ENCODE measurements around the gene ZNF362.
"Not testable (repeated sequence)": the region's sequence is repeated elsewhere in the genome, so short reads cannot be mapped to it uniquely, and the experiment has no call there.

The ZNF362 gene, protein sequence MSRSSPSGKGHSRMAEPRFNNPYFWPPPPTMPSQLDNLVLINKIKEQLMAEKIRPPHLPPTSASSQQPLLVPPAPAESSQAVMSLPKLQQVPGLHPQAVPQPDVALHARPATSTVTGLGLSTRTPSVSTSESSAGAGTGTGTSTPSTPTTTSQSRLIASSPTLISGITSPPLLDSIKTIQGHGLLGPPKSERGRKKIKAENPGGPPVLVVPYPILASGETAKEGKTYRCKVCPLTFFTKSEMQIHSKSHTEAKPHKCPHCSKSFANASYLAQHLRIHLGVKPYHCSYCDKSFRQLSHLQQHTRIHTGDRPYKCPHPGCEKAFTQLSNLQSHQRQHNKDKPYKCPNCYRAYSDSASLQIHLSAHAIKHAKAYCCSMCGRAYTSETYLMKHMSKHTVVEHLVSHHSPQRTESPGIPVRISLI

DNA sequence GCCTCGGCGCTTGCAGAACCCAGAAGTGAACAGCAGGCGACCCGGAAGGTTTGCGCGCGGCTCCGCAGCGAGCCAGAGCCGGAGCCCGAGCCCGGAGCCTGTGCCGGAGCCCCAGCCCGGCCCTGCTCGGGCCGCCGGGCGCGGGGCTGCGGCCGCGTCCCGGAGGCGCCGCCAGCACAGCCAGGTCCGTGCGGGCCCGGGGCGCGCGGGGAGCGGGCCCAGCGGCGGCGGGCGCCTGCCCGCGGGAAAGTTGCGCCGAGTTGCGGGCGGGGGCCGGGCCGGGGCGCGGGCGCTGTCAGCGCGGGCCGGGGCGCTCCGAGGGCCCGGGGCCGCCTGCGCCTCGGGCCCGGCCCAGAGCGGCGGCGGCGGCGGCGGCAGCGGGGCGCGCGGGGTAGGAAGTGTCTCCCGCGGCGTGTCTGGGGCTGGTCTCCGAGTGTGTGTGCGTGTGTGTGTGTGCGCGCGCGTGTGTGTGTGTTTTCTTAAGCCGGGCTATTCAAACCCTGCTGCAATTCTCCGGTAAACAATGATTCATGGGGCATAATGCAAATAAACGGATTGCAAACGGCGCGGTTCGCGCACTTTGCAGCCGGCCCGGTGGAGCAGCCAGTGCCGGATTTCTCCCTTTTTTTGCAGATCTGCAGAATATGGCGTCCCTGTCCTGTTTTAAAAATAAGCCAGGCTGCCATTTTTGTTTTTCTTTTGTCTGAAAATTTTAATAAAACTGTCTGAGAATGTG is at the start of gene ZNF362:
Gene ZNF362 (plus strand): TSS at position 22 of the 736 bp plus-strand sequence. CDS start 14,083 bp downstream, outside the sequence.
- peak; percentile 65 for DNase-seq

DNA sequence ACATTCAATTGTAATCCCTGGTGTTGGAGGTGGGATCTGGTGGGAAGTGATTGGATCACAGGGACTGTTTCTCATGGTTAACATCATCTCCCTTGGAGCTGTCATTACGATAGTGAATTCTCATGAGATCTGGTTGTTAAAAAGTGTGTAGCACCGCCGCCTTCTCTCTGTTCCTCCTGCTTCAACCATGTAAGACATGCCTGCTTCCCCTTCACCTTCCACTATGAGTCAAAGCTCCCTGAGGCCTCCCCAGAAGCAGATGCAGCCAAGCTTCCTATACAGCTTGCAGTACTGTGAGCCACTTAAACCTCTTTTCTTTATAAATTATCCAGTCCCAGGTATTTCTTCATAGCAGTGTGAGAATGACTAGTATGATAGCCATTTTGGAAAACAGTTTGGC is 44.3 kb upstream of the ZNF362 start:
- no peak for DNase-seq

DNA sequence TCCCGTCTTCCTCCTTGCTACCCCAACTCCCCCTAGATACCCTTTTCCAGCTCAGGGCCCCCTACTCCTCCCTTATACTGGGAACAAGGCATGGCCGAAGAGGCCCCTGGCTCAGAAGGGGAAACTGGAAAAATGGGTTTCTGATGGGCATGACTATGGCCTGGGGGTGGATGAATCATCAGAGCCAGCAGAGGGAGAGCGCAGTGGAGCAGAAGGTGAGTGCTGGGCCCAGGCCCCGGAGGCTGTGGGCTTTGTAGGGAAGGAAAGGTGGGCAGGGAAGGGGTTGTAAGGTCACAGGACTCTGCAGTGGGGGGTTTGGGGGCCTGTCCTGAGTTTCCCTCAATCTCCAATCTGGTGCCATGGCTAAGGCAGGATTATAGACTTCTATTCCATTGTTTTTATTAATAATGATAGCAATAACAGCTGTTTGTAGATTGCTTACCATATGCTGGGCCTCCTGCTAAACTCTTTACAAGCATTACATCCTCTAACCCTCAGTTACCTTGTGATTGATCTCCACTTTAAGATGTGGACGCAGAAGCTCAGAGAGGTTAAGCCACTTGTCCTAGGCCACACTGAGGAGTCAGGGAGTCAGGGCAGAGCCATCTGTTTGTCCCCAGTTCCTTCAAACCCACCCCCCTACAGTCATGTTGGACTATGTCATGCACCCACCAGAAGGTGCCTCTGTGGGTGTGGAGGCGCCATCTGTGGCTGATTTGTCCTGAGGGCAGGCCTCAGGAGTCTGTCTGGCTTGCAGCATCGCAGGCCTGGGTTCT is 36.2 kb upstream of the ZNF362 start:
- no peak for DNase-seq

DNA sequence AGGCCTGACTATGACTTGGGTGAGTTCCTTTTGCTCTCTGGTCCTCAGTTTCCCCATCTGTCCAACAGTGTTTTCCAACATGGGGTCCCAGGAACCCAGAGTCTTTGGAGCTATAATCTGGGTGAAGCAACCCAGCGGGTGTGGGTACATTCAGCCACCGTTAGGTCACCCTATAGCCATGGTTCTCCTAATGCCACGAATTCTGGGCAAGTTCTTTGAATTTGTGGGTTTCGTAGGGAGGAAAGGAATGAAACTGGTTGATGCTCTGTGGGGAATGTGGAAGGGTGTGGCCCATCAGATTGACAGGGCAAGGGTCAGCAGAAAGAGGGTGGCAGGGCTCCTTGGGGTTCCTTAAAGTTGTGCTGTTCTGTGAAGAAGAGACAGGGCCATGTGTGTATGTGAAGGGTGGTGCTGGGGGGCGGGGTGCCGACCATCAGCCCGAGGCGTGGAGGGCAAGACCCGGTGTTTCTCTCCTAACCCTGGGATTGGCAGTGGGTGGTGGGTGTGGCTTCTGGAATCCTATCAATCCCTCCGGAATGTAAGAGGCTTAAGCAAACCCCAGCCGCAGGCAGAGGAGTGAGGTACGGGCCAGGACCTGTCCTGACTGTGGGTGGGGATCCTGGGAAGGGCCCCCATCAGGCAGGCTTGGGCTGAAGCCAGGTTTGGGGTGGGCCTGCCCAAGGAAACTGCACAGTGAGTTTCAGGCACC is 35.5 kb upstream of the ZNF362 start:
- DNase-seq, result no peak

DNA sequence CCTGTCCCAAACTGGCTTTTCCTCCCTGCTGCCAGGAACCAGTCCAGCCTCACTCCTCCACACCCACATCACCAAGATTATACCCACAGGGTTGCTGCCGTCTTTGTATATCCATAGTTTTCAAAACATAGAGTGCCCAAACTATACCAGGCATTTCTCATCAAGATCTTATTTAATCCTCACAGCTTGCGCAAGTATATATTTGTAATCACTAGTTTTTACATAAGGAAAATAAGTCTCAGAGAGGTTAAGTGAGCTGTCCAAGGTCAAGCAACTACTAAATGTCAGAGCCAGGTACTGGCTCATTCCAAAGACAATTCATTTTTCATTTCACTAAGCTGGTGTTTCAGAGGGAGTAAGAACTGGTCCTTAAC is 34.9 kb upstream of the ZNF362 start:
- DNase-seq, result no peak

DNA sequence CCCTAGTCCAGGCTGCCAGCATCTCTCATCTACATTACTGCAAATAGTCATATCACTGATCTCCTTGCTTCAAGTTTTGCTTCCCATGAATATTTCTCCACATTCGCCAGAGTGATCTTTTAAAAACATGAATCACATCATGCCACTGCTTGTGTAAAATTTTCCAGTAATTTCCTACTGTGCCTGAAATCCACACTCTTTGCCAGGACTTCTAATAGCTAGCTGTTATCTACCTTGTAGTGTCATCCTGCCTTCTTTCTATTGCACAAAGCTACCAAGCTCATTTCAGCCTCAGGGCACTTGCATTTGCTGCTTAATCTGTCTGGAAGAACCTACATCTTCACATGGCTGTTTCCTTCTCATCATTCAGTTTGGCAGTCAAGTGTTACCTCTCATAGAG is 33.9 kb upstream of the ZNF362 start:
- DNase-seq, result no peak

DNA sequence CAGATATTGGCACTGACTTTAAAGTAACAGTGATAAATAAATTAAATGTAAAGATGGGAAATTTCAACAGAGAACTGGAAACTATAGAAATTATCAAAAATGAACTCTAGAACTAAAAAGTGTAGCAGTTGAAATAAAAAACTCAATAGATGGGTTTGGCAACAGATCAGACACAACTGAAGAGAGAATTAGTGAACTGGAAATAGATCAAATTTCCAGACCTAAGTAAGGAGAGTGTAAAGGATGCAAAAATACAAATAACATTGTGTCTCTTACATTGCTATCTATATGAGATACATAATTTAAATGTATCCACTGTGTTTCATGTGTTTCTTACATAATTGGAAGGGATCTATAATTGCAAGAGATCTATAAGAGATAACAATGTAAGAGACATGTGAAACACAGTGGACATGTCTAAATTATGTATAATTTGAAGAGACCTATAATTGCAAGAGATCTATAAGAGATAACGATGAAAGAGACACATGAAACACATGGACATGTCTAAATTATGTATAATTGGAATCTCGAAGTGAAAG is 32.1 kb upstream of the ZNF362 start:
- no peak for DNase-seq

DNA sequence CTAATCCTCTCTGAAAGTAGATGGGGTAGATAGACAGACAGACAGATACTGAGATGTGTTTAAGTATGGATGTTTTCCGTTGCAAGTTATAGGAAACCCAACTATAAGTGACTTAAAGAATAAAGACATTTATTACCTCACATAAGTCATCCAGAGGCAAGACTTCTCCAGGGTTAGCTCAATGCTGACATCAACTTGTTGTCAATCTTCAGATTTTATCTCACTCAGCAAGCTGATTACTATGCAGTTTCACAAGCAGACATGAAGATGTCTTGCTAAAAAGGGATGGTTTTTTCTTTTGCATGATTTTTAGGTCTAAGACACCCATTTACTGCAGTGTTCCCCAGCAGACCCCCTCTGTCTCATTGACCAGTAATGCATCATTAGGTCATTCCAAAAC is 30.7 kb upstream of the ZNF362 start:
- DNase-seq, result no peak

DNA sequence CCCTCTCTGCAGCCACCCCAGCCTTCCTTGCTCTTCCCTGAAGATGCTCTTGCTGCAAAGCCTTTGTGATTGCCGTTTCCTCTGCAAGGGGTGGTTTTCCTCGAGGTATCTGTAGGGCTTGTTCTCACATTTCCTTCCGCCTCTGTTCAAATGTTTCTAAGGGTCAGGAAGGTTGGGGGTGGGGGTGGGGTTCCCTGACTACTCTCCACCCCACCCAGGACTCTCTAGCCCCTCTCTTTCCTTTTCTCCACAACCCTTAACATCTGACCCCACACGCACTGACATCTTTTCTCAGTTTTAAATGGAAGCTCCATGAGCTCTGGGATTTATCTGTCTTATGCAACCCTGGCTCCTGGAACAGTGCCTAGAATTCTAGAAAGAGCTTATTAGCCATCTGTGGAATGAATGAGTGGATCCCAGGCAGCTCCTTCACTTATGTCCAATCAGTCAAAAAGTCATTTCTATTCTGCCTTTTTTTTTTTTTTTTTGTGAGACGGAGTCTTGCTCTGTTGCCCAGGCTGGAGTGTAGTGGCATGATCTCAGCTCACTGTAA is 27.3 kb upstream of the ZNF362 start:
- no peak for DNase-seq

DNA sequence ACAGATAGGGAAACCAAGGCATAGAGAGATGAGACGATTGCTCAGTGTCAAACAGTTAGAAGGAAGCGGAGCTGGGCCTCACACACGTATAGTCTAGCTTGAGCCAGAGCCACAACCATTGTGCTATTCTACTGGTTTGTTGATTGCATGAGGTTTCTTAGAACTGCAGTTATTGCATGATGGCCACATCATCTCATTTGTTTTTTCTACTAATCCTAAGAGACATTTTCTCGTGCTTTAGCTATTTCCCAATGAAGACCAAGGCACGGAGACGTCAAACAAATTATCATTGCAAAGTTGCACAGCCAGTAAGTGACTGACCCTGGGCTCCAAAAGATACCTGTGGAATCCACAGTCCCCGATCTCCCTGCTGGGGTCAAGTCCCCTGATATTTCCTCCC is 25.1 kb upstream of the ZNF362 start:
- no peak for DNase-seq

DNA sequence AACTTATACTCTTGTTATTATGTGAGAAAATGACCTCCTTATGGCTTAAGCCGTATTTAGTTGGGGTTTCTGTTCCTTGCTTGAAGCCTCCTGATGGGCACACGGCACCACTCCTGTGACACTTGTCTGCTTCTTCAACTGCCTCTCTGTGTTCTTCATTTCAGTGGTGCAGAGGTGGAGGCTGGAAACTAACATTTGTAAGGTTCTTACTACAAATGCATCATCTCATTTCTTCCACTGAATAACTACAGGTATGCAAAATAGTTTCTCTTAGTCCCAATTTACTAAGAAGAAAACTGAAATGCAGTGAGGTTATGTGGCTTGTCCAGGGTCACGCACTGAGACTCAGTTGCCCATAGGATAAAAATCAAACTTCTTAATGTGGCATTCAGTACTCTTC is 23.6 kb upstream of the ZNF362 start:
- no peak for DNase-seq

DNA sequence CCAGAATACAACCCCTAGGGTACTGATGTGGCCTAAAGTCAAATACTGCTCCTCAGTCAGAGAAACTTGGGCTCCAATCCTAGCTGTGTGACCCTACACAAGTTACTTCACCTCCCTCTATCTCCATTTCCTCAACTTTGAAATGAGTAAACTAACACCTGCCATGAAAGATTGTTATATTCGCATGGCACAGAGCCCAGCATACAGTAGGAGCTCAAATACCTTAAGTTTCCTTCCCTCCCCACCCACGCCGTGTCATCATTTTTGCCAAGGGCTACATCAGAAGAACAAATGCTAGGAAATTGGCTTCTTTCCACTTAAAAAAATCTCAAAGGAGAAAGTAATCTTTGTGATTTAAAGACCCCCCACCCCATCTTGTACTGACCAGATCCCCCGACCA is 22.2 kb upstream of the ZNF362 start:
- DNase-seq, result no peak

DNA sequence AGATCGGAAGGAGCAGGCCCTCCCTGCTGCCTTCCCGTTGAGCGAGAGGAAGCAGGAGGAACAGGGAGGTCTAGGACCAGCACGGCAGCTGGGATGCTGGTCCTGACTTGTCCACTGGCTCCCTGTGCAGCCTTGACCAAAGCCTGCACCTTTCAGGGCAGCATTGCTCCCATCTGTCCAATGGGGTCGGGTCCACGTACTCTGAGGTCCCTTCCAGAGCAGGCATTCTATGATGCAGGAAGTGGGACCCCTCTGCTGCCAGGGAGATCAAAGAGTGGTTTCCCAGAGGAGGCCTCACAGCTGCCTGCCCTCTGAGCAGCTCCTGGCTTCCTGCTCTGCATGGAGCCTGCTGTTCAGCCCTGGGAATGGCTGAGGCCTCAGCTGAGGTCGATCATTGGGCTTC is 21.7 kb upstream of the ZNF362 start:
- no peak for DNase-seq

DNA sequence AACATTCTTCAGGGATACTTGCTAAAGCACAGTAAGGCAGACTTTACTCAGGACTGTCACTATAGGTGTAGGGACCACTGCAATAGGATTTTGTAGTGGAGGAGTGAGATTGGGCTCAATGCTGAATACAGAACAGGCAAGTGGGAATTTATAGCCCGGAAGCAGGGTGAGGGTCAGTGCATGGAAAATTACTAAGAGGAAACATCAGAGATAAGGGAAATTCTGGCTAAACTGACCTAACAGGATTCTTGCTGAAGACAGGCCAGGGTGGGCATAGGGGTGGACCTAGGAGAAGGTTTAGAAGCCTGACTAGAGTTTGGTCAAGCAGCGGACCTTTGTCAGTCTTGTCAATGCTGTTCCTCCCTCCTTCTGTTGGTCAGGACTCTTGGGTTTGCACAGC is 20.8 kb upstream of the ZNF362 start:
- DNase-seq, result no peak

DNA sequence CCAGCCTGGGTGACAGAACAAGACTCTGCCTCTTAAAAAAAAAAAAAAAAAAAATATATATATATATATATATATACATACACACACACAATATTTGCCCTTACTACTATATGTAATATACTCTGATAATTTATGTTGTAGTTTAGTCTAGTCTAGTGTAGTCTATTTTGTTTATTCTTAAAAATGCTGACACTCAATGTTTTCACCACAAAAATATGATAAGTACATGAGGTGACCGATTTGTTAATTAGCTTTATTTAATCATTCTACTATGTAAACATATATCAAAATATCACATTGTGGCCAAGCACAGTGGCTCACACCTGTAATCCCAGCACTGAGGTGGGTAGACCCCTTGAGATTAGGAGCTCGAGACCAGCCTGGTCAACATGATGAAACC is 19.8 kb upstream of the ZNF362 start:
- no peak for DNase-seq

DNA sequence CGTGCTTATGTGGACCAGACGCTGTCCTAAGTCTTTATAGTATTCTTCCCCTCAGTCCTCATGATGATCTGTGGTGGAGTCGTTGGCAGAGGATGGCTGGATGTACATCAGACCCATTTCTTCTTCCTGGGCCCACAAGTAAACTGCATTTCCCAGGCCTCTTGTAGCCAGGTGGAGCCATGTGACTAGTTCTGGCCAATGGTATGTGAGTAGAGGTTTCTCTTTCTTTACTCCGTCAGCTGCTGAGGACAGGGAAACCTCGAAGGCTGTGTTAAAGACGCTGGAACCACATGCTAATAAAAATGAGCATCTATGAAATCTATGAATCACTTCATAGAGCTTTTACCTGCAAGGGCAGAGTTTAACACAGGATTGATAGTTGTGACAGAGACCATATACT is 18.7 kb upstream of the ZNF362 start:
- no peak for DNase-seq

DNA sequence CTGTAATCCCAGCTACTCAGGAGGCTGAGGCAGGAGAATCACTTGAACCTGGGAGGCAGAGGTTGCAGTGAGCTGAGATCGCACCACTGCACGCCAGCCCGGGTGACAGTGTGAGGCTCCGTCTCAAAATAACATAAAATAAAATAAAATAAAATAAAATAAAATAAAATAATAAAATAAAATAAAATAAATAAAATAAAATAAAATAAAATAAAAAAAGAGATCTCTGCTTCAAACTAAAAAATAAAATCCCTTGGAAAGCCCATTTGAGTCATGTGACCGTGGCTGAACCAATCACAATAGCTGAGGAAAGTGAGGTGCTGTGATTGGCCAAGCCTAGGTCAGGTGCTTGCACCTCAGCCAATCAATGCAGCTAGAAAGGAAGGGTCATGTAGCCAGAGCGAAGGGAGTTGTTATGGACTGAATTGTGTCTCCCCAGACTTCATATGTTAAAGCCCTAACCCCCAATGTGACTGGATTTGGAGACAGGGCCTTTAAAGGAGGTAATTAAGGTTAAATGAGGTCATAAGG is 18.0 kb upstream of the ZNF362 start:
- DNase-seq, result not testable (repeated sequence)

DNA sequence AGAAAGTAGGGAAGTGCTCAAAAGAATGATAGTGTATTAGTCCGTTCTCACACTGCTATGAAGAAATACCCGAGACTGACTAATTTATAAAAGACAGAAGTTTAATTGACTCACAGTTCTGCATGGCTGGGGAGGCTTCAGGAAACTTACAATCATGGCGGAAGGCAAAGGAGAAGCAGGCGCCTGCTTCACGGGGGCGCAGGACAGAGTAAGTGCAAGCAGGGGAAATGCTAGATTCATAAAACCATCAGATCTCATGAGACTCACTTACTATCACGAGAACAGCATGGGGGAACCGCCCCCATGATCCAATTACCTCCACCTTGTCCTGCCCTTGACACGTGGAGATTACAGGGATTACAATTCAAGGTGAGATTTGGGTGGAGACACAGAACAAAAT is 16.9 kb upstream of the ZNF362 start:
- DNase-seq, result not testable (repeated sequence)

DNA sequence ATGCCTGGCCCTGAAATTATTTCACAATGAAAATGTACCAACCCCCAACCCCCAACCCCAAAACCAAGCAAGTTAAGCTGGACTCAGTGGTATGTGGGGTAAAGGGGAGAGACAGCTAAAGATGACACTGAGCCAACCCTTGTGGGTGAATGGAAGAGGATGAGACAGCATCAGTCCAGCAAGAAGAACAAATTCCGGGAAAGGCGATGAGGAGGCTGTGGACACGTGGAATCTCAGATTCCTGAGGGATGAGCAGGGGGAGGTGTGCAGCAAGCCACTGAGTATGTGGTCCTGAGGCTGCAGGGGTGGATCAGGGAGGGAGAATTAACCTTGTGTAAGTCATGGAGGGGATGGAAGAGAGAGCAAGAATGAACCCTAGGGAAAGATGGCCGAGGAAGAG is 14.4 kb upstream of the ZNF362 start:
- no peak for DNase-seq

DNA sequence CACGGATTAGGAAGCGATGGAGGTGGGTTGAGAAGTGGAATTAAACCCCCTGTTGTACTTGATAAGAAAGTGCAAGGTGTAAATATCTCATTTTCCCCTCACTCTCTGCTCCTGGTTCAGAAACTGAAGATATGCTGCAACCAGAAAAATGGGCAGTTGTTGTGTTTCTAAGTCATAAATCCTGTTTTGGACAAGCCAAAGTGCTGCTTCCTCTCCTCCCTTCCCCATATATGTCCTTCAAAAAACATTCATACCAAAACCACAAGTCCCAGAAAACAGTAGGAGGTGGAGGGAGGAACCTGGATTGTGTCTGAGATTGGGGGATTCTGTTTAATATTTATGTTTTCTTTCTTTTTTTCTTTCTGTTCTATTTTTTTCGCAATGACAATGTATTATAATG is 13.6 kb upstream of the ZNF362 start:
- no peak for DNase-seq

DNA sequence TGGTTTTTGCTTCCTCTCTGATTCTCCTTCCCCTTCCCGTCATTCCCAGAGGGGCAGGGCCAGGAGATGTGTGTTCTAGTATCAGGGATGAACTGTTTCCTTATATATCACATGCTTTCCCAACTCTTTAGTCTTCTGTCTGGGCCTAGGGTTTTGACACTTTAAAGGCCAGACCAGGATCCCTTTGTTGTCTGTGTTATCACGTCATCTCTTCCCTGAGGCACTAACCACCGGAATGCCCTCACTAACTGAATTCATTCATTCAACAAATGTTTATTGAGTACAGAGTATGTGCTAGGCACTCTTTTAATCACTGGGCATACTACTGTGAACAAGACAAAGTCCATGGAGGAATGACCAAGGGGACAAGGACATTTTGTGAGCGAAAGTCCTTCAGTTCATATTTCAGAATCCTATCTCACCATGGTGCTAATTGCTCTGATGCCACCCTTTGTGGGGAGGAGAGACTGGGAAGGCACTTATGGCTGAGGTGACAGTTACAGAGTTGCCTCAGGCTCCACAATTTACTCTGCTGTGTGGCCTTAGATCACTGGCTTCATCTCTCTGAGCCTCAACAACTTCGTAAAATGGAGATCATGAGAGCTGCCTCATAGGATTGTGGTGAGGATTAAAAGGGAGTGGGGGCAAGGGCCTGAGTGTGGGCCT is 12.0 kb upstream of the ZNF362 start:
- no peak for DNase-seq

DNA sequence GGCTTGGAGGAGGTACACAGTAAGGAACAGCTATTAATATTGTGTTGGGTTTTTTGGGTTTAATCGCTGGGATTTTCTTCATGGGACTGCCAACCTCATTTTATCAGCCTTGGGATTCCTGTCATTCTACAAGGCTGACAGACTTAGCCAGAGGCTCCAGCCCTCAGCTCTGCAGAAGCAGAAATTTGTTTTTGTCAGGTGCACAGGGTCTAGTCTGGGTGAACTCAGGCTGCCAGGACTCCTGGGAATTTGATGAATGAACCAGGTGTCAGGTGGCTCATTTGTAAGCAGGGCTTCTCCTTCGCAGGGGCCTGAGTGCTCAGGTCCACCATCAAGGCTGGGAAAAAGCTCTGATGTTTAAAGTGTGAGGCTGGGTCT is 11.5 kb upstream of the ZNF362 start:
- no peak for DNase-seq
